ENCODE data around the gene F10. TPM values are rescaled to one million over a fixed set of nuclear protein-coding genes. Genes with fewer than 3 reads are reported as not detected.

The F10 gene
- total and polyA plus RNA-seq, 9 of the 15 experiments (the other 6 are each of a cell fraction or from before 2014, with no cell fraction given): 0.04 to 0.09 (median 0.07) TPM; not detected in 5

GRCh38 chr13:113182046-113182445 lies 59.4 kb downstream of the F10 start:
- ChIA-PET POLR2A (no interaction called here), CTCF (ENCODE audit: low intra/inter-chr PET ratio) (no interaction called here)
- no peak for DNase-seq (ENCODE audit: extremely low read depth in 1 of 4, low spot score in 3 of 4)
- H3K36me3 ChIP-seq (ENCODE audit: control insufficient read depth, insufficient read depth, low read length): peaks cover 95% of the 10 kb centered on the region
- H3K9ac ChIP-seq (ENCODE audit: insufficient read depth in 1 of 2, low read depth in 2 of 2, low read length in 2 of 2): no peak overlapping the region
- BruUV-seq (replicated peaks): no TSS peak
- peaks cover 0 to 8% of the 10 kb centered on the region in 2 experiments; a peak in 3 of 5 replicates for H3K4me1 ChIP-seq (replicated peaks in 1 of 2; ENCODE audit: control insufficient read depth in 2 of 2, insufficient read depth in 2 of 2, low read length in 2 of 2)
- no peaks in the 10 kb centered on the region for H3K9me3 ChIP-seq (replicated peaks; ENCODE audit: control insufficient read depth, insufficient read depth, low read depth, low read length)
- WGBS (ENCODE audit: insufficient coverage, low coverage, missing lambda C conversion rate): 95% methylated on average over 3 of the region's 4 CpGs
- ATAC-seq: no peak
- no peak overlapping the region for H3K4me3 ChIP-seq
- H2AFZ ChIP-seq (ENCODE audit: low read depth, low read length): no peak overlapping the region
- TF ChIP-seq, protein P1, sequence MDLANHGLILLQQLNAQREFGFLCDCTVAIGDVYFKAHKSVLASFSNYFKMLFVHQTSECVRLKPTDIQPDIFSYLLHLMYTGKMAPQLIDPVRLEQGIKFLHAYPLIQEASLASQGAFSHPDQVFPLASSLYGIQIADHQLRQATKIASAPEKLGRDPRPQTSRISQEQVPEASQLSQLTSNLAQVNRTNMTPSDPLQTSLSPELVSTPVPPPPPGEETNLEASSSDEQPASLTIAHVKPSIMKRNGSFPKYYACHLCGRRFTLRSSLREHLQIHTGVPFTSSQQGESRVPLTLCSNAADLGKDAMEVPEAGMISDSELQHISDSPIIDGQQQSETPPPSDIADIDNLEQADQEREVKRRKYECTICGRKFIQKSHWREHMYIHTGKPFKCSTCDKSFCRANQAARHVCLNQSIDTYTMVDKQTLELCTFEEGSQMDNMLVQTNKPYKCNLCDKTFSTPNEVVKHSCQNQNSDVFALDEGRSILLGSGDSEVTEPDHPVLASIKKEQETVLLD (IDR thresholded peaks at IDR 0.05): no peak
- no peak for TF ChIP-seq RCOR1 (IDR thresholded peaks at IDR 0.05; ENCODE audit: borderline replicate concordance in 1 of 2, low read depth in 2 of 2, low read length in 2 of 2)
- no peak for TF ChIP-seq FOXK2 (conservative IDR thresholded peaks at IDR 0.05 in 1 of 2, IDR thresholded peaks at IDR 0.05 in 1 of 2; ENCODE audit: low read depth in 2 of 2)
- in situ Hi-C loops (cut with MboI) (no loop called here), intact Hi-C loops (cut with micrococcal nuclease) (no loop called here)
- H3K4me2 ChIP-seq (ENCODE audit: insufficient read depth, low read length): no peak overlapping the region
- H3K9me1 ChIP-seq (ENCODE audit: control insufficient read depth, insufficient read depth, low read length): peaks cover 3% of the 10 kb centered on the region
- H4K20me1 ChIP-seq (replicated peaks; ENCODE audit: control insufficient read depth, insufficient read depth, low read length): peaks cover 4% of the 10 kb centered on the region
- peaks cover 2% of the 10 kb centered on the region; the same call in 2 of the 3 replicates for H3K79me2 ChIP-seq (ENCODE audit: control insufficient read depth, insufficient read depth, low read length)
- H3K27me3 ChIP-seq (ENCODE audit: control insufficient read depth in 2 of 2, insufficient read depth in 2 of 2, low read length in 2 of 2): no peaks in the 10 kb centered on the region
- no peak overlapping the region for H3K27ac ChIP-seq (ENCODE audit: extremely low read depth, low read depth, low read length)
- no peak for FAIRE-seq

Data from K562 (cell line).